IMR-90 (cell line): ENCODE measurements around the gene DRD2. TPM values are rescaled to one million over a fixed set of nuclear protein-coding genes. Genes with fewer than 3 reads are reported as not detected.

Experiments used
- ATAC-seq: fragments of 200-7000 bp; cut with Tn5 transposase; 2 replicates; pipeline ENCODE4 v1.9.1; 2020; ENCODE audit warnings: low read depth, mild to moderate bottlenecking, moderate library complexity
- BruUV-seq: library from RNA; stranded (reverse); fragments of 400-500 nt; replicated peaks from 2 replicates; lab custom pipeline; 2021; lab: Mats Ljungman, UMichigan
- CTCF ChIA-PET: fragments of 300-600 bp; formaldehyde crosslinking; extraction: SDS; loops from one replicate; lab custom pipeline; 2021; ENCODE audit warnings: antibody characterized with exemption; lab: Yijun Ruan, JAX
- POLR2A ChIA-PET: fragments of 300-600 bp; sonication (Branson Sonifier 250); formaldehyde crosslinking; loops from one replicate; lab custom pipeline; 2022; ENCODE audit warnings: antibody characterized with exemption; ENCODE audit not compliant: unreplicated experiment; lab: Charles Lee
- DNase-seq: peaks from one replicate; pipeline ENCODE4 v3.0.0; 2013
- H2AFZ ChIP-seq: replicated peaks from 2 replicates; pipeline ENCODE3; 2013; ENCODE audit warnings: low read length, mild to moderate bottlenecking; ENCODE audit not compliant: poor library complexity
- H2AK5ac ChIP-seq: 2 replicates; pipeline ENCODE4 v1.6.1; 2013; ENCODE audit warnings: low read depth, low read length, inconsistent platforms
- H2AK9ac ChIP-seq: replicated peaks from 2 replicates; pipeline ENCODE3; 2013; ENCODE audit warnings: mild to moderate bottlenecking, low read depth, low read length, moderate library complexity; ENCODE audit not compliant: poor library complexity
- H2BK120ac ChIP-seq: 2 replicates; pipeline ENCODE4 v1.6.1; 2013; ENCODE audit warnings: low read depth, low read length, inconsistent platforms
- H2BK15ac ChIP-seq: 3 replicates; pipeline ENCODE4 v1.6.1; 2013; ENCODE audit warnings: low read depth, low read length, inconsistent platforms
- H2BK20ac ChIP-seq: 2 replicates; pipeline ENCODE4 v1.6.1; 2013; ENCODE audit warnings: low read depth, mild to moderate bottlenecking, inconsistent platforms, low read length, moderate library complexity
- H2BK5ac ChIP-seq: 2 replicates; pipeline ENCODE4 v1.6.1; 2013; ENCODE audit warnings: mild to moderate bottlenecking, low read depth, low read length, inconsistent platforms; ENCODE audit not compliant: poor library complexity, severe bottlenecking
- H3K14ac ChIP-seq: replicated peaks from 2 replicates; pipeline ENCODE4 v1.6.1; 2013; ENCODE audit warnings: low read depth, low read length, inconsistent platforms
- H3K18ac ChIP-seq: 2 replicates; pipeline ENCODE4 v1.6.1; 2013; ENCODE audit warnings: low read depth, low read length, control low read depth
- H3K23ac ChIP-seq: 2 replicates; pipeline ENCODE4 v1.6.1; 2013; ENCODE audit warnings: low read depth, low read length, inconsistent platforms
- H3K27ac ChIP-seq: 2 replicates; pipeline ENCODE4 v1.5.1; 2013; ENCODE audit warnings: mild to moderate bottlenecking, control low read depth, low read length; ENCODE audit not compliant: insufficient read depth
- H3K27me3 ChIP-seq: 2 replicates; pipeline ENCODE4 v1.6.1; 2013; ENCODE audit warnings: low read length; ENCODE audit not compliant: control insufficient read depth, insufficient read depth
- H3K36me3 ChIP-seq: 2 replicates; pipeline ENCODE4 v1.6.1; 2013; ENCODE audit warnings: low read length, mixed read lengths; ENCODE audit not compliant: control insufficient read depth, insufficient read depth
- H3K4ac ChIP-seq: 2 replicates; pipeline ENCODE4 v1.6.1; 2013; ENCODE audit warnings: low read depth, low read length, inconsistent platforms
- H3K4me1 ChIP-seq: 2 replicates; pipeline ENCODE4 v1.6.1; 2013; ENCODE audit warnings: low read length, mixed read lengths; ENCODE audit not compliant: control insufficient read depth, insufficient read depth
- H3K4me2 ChIP-seq: 2 replicates; pipeline ENCODE4 v1.6.1; 2013; ENCODE audit warnings: low read depth, mild to moderate bottlenecking, control low read depth, low read length, moderate library complexity
- H3K4me3 ChIP-seq: 2 replicates; pipeline ENCODE4 v1.5.1; 2013; ENCODE audit warnings: low read depth, mild to moderate bottlenecking, control low read depth, low read length, moderate library complexity; ENCODE audit not compliant: insufficient read depth
- H3K56ac ChIP-seq: 2 replicates; pipeline ENCODE4 v1.6.1; 2013; ENCODE audit warnings: low read length, inconsistent platforms; ENCODE audit not compliant: insufficient read depth; ENCODE audit errors: extremely low read depth
- H3K79me1 ChIP-seq, 2 experiments: 2 replicates each; pipeline ENCODE4 v1.6.1; 2013; ENCODE audit warnings: low read length in 2 of 2, inconsistent platforms in 1 of 2, low read depth in 1 of 2
- H3K9ac ChIP-seq: 2 replicates; pipeline ENCODE4 v1.6.1; 2013; ENCODE audit warnings: low read depth, low read length, control low read depth
- H3K9me1 ChIP-seq: 2 replicates; pipeline ENCODE4 v1.6.1; 2013; ENCODE audit warnings: low read length, inconsistent platforms; ENCODE audit not compliant: insufficient read depth
- H3K9me3 ChIP-seq: 2 replicates; pipeline ENCODE4 v1.6.1; 2013; ENCODE audit warnings: low read length; ENCODE audit not compliant: control insufficient read depth, insufficient read depth
- H4K20me1 ChIP-seq: 2 replicates; pipeline ENCODE4 v1.6.1; 2013; ENCODE audit warnings: low read length, inconsistent platforms; ENCODE audit not compliant: insufficient read depth
- H4K5ac ChIP-seq: 2 replicates; pipeline ENCODE4 v1.6.1; 2013; ENCODE audit warnings: mild to moderate bottlenecking, low read depth, low read length, control low read depth
- H4K8ac ChIP-seq, 2 experiments: 2 replicates each; pipeline ENCODE4 v1.6.1; 2013; ENCODE audit warnings: low read depth in 2 of 2, low read length in 2 of 2, control low read depth in 1 of 2, inconsistent platforms in 1 of 2
- H4K91ac ChIP-seq: 2 replicates; pipeline ENCODE4 v1.6.1; 2013; ENCODE audit warnings: low read depth, low read length, inconsistent platforms; ENCODE audit not compliant: insufficient read depth
- BHLHE40 ChIP-seq: fragments of 150-350 bp; IDR thresholded peaks from 2 replicates; pipeline ENCODE4 v1.6.1; 2016; ENCODE audit warnings: mild to moderate bottlenecking, low read depth, low read length
- FOS ChIP-seq: fragments of 150-350 bp; IDR thresholded peaks from 2 replicates; pipeline ENCODE4 v1.6.1; 2016; ENCODE audit warnings: low read depth, low read length
- MAFK ChIP-seq: IDR thresholded peaks from 2 replicates; pipeline ENCODE4 v1.6.1; 2012; ENCODE audit warnings: low read depth, low read length, improper control_type of control experiment
- MAZ ChIP-seq: IDR thresholded peaks from 2 replicates; pipeline ENCODE4 v1.6.1; 2012; ENCODE audit warnings: low read depth, mild to moderate bottlenecking, low read length, improper control_type of control experiment, moderate library complexity, borderline replicate concordance
- MXI1 ChIP-seq: IDR thresholded peaks from 2 replicates; pipeline ENCODE4 v1.6.1; 2012; ENCODE audit warnings: low read depth, mild to moderate bottlenecking, low read length, moderate library complexity, borderline replicate concordance
- POLR2A ChIP-seq: IDR thresholded peaks from 2 replicates; pipeline ENCODE4 v1.6.1; 2012; ENCODE audit warnings: mild to moderate bottlenecking, low read depth, low read length
- RAD21 ChIP-seq: IDR thresholded peaks from 2 replicates; pipeline ENCODE4 v1.6.1; 2012; ENCODE audit warnings: low read length, improper control_type of control experiment
- RFX5 ChIP-seq: IDR thresholded peaks from 2 replicates; pipeline ENCODE4 v1.8.0; 2012; ENCODE audit warnings: low read depth, mild to moderate bottlenecking, low read length, moderate library complexity
- SMC3 ChIP-seq: fragments of 150-350 bp; IDR thresholded peaks from 2 replicates; pipeline ENCODE4 v1.6.1; 2016; ENCODE audit warnings: low read depth, mild to moderate bottlenecking, antibody characterized with exemption, low read length, moderate library complexity
- WGBS, 2 experiments: methylation state at CpG; one replicate each; pipeline versions ENCODE4 v1.1.5 to v1.1.7; 2013; ENCODE audit warnings: missing lambda C conversion rate in 2 of 2; ENCODE audit not compliant: insufficient read length in 1 of 2; ENCODE audit errors: extremely low coverage in 2 of 2; 5-methylcytosine and 5-hydroxymethylcytosine counted together
- dilution Hi-C: fragments of 300-500 bp; cut with HindIII; formaldehyde crosslinking; loops from one replicate; pipeline ENCODE4 v1.14.3; 2018; ENCODE audit warnings: low sequenced_read_pairs; ENCODE audit not compliant: unreplicated experiment
- in situ Hi-C: fragments of 300-500 bp; cut with MboI; formaldehyde crosslinking; loops from 3 replicates; pipeline ENCODE4 v1.14.3; 2019; ENCODE audit warnings: low sequenced_read_pairs, inconsistent platforms, mixed read lengths
- intact Hi-C: fragments of 100-400 bp; cut with micrococcal nuclease; formaldehyde crosslinking; loops from 2 replicates; pipeline ENCODE4 v1.10.0; 2022
- polyA plus RNA-seq, 3 experiments: library from polyadenylated mRNA; depleted of rRNA; stranded (reverse); fragments of >200 nt; gene quantifications; 2 replicates each; pipeline ENCODE4 v1.2.3, GENCODE V29; 2012; ENCODE audit warnings: low replicate concordance in 1 of 3
- total RNA-seq: library from RNA; depleted of rRNA; stranded (reverse); fragments of >200 nt; gene quantifications from 2 replicates; pipeline ENCODE4 v1.2.3, GENCODE V29; 2012
- TF ChIP-seq, protein P1 (sequence below): fragments of 150-350 bp; IDR thresholded peaks from 2 replicates; pipeline ENCODE4 v1.6.1; 2016; ENCODE audit warnings: low read depth, mild to moderate bottlenecking, low read length, moderate library complexity, borderline replicate concordance
- TF ChIP-seq, protein P2 (sequence below): fragments of 150-350 bp; IDR thresholded peaks from 2 replicates; pipeline ENCODE4 v1.6.1; 2017; ENCODE audit warnings: mild to moderate bottlenecking, antibody characterized with exemption, low read length, low read depth

Gene DRD2
- total and polyA plus RNA-seq, 2 of the 4 experiments (the other 2 are of a cell fraction), result not detected

DNA sequence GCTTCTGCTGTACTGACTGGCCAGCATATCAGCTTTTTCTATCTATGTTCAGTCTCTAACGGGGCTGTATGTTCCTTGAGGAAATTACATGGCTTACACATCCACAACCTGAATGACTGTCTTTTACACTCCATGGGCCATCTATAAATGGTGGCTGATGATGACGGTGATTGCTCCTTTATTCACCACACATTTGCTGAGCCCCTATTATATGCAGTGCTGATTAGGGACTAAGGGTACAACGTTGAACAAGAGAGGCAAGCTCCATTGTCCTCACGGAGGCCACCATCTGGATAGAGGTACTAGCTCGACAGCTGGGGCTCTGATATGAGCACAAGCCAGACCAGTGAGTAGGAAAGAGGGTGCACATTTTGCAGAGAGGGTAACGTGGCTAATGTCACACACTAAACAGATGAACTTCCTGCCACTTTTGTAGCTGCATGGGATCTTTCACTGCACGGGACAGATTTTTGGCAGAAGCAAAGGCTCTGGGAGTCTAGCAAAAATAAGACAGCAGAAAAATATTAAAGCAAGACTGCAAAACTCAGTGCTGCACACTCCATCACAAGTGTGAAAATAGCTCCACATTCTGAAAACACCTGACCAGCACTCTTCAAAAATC, 30.6 kb downstream of the DRD2 start:
- TF ChIP-seq SMC3 (no peak), MXI1 (no peak), POLR2A (no peak), RAD21 (no peak), MAZ (no peak), MAFK (no peak), RFX5 (no peak), FOS (no peak), BHLHE40 (no peak)
- TF ChIP-seq, protein P1, sequence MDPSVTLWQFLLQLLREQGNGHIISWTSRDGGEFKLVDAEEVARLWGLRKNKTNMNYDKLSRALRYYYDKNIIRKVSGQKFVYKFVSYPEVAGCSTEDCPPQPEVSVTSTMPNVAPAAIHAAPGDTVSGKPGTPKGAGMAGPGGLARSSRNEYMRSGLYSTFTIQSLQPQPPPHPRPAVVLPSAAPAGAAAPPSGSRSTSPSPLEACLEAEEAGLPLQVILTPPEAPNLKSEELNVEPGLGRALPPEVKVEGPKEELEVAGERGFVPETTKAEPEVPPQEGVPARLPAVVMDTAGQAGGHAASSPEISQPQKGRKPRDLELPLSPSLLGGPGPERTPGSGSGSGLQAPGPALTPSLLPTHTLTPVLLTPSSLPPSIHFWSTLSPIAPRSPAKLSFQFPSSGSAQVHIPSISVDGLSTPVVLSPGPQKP, result no peak
- TF ChIP-seq, protein P2, sequence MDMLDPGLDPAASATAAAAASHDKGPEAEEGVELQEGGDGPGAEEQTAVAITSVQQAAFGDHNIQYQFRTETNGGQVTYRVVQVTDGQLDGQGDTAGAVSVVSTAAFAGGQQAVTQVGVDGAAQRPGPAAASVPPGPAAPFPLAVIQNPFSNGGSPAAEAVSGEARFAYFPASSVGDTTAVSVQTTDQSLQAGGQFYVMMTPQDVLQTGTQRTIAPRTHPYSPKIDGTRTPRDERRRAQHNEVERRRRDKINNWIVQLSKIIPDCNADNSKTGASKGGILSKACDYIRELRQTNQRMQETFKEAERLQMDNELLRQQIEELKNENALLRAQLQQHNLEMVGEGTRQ, result no peak
- Histone ChIP-seq H2BK5ac (no peak overlapping the region), H2AFZ (no peak overlapping the region), H3K9ac (no peak overlapping the region), H3K14ac (no peak overlapping the region), H4K20me1 (no peaks in the 10 kb centered on the region), H3K4me2 (no peak overlapping the region), H3K9me3 (no peaks in the 10 kb centered on the region), H3K23ac (no peak overlapping the region), H4K91ac (no peak overlapping the region), H3K4me3 (no peak overlapping the region), H3K4me1 (no peaks in the 10 kb centered on the region), H3K27ac (no peak overlapping the region), H3K9me1 (0 out of 2 replicates have a peak, but pooled peaks cover 2% of the 10 kb centered on the region), H2BK20ac (no peak overlapping the region), H3K79me1 (no peaks in the 10 kb centered on the region), H4K5ac (no peak overlapping the region), H2AK9ac (no peak overlapping the region), H2BK15ac (no peak overlapping the region), H2AK5ac (no peak overlapping the region), H3K18ac (no peak overlapping the region), H4K8ac (no peak overlapping the region), H2BK120ac (no peak overlapping the region), H3K4ac (no peak overlapping the region), H3K56ac (no peak overlapping the region), H3K27me3 (peaks cover 2% of the 10 kb centered on the region; the same call in 1 of the 2 replicates), H3K36me3 (no peaks in the 10 kb centered on the region)
- dilution Hi-C loops, result no loop called here
- 20% methylated on average over 2 of the region's 7 CpGs; no CpG with 5 or more reads in 1 of the 2 experiments for WGBS, 2 experiments
- POLR2A ChIA-PET, result interaction anchor here (0.8 kb wide), 1 partner anchor 13 kb away, joined by 3 read pairs; no protein-coding TSS in a partner anchor
- ATAC-seq (no peak), DNase-seq (no peak)
- in situ Hi-C loops, result no loop called here
- CTCF ChIA-PET, result no interaction called here
- intact Hi-C loops, result no loop called here
- no TSS peak for BruUV-seq
